Lower leg skin (tissue), 4 donors: Measurements from ENCODE around the gene DIP2B. TPM values are rescaled to one million over a fixed set of nuclear protein-coding genes. Genes with fewer than 3 reads are reported as not detected.
A peak's percentile ranks its signal among the peaks of the same experiment; 100 is the strongest.

Experiments
- DNase-seq, 2 donors: peaks; one replicate each; pipeline ENCODE4 v3.0.0-alpha.2; 2019; ENCODE audit warnings: low spot score in 2 of 2
- H3K4me3 ChIP-seq: fragments of 200-600 bp; sonication (generic); 2 replicates; pipeline ENCODE4 v1.5.1; 2017; ENCODE audit warnings: mild to moderate bottlenecking, low read depth; ENCODE audit not compliant: poor library complexity, severe bottlenecking
- POLR2A ChIP-seq, 2 donors: fragments of 450-650 bp; IDR thresholded peaks; one replicate each; pipeline ENCODE4 v1.6.1; 2016 to 2017; ENCODE audit warnings: antibody characterized with exemption in 2 of 2, mild to moderate bottlenecking in 1 of 2, moderate library complexity in 1 of 2
- WGBS, 2 donors: methylation state at CpG; one replicate each; pipeline ENCODE4 v1.1.5; 2018; 5-methylcytosine and 5-hydroxymethylcytosine counted together
- intact Hi-C: fragments of 100-400 bp; cut with DNase I; formaldehyde crosslinking; loops from one replicate; pipeline ENCODE4 v1.15.0; 2023; ENCODE audit warnings: low total_unique reads
- total RNA-seq, 4 donors: library from RNA; depleted of rRNA; stranded (reverse); fragments of >200 nt; gene quantifications; one replicate each; pipeline ENCODE4 v1.1.0, GENCODE V29; 2016
- TF ChIP-seq, protein P1 (sequence below), 3 donors: fragments of 450-650 bp; IDR thresholded peaks; one replicate each; pipeline ENCODE4 v1.5.1; 2016; ENCODE audit warnings: antibody characterized with exemption in 3 of 3, mild to moderate bottlenecking in 3 of 3, moderate library complexity in 2 of 3

The DIP2B gene
- total RNA-seq, 4 donors from 2014 or later = 56.9 to 104 (median 68.6) TPM

DNA sequence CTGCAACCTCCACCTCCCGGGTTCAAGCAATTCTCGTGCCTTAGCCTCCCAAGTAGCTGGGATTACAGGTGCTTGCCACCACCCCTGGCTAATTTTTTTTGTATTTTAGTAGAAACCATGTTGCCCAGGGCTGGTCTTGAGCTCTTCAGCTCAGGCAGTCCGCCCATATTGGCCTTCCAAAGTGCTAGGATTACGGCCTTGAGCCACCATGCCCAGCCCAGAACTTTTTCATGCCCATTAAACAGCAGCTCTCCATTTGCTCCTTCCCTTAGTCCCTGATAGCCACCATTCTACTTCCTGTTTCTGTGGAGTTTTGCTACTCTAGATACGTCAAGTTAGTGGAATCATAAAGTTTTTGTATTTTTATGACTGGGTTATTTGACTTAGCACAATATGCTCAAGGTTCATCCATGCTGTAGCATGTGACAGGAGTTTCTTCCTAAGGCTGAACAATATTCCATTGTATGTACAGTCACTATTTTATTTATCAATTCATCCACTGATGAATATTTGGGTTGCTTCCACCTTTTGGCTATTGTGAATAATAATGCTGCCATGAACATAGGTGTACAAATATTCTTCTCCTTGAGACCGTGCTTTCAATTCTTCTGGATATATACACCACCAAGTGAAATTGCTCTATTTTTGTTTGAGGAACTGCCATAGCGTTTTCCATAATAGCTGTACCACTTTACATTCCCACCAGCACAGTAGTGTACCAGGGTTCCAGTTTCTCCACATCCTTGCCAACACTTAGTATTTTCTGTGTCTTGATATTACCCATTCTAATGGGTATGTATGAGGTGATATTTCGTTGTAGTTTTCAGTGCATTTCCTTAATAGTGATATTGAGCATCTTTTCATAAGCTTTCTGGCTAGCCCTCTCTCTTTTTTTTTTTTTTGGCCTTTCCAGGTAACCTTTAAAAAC is 274.1 kb downstream of the DIP2B start:
- 88 to 89% methylated on average over 8 of the region's 8 CpGs for WGBS, 2 donors
- peak in 1 of 2 donors; percentile 37 for DNase-seq
- intact Hi-C loops = no loop called here
- TF ChIP-seq POLR2A (IDR thresholded peaks at IDR 0.05) = no peak
- TF ChIP-seq, protein P1, sequence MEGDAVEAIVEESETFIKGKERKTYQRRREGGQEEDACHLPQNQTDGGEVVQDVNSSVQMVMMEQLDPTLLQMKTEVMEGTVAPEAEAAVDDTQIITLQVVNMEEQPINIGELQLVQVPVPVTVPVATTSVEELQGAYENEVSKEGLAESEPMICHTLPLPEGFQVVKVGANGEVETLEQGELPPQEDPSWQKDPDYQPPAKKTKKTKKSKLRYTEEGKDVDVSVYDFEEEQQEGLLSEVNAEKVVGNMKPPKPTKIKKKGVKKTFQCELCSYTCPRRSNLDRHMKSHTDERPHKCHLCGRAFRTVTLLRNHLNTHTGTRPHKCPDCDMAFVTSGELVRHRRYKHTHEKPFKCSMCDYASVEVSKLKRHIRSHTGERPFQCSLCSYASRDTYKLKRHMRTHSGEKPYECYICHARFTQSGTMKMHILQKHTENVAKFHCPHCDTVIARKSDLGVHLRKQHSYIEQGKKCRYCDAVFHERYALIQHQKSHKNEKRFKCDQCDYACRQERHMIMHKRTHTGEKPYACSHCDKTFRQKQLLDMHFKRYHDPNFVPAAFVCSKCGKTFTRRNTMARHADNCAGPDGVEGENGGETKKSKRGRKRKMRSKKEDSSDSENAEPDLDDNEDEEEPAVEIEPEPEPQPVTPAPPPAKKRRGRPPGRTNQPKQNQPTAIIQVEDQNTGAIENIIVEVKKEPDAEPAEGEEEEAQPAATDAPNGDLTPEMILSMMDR (IDR thresholded peaks at IDR 0.05) = no peak
- no peak overlapping the region for H3K4me3 ChIP-seq

DNA sequence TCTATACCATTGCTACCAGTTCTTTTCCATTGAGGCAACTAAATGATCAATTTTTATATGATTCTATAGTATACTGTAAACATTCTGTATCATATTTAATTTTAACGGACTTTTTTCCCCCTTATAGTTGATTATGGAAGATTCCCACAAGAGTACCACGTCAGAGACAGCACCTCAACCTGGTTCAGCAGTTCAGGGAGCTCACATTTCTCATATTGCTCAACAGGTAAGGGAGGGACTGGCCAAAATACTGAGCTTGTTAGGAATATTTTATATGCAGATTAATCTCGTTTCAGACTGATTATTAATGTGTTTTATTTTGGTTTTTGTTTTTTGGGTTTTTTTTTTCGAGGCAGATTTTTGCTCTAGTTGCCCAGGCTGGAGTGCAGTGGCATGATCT is 275.2 kb downstream of the DIP2B start:
- no peak for TF ChIP-seq POLR2A (IDR thresholded peaks at IDR 0.05)
- TF ChIP-seq, protein P1 (IDR thresholded peaks at IDR 0.05) = no peak
- DNase-seq = no peak
- 86 to 90% methylated on average over 4 of the region's 4 CpGs for WGBS, 2 donors
- no peak overlapping the region for H3K4me3 ChIP-seq
- intact Hi-C loops = no loop called here

DNA sequence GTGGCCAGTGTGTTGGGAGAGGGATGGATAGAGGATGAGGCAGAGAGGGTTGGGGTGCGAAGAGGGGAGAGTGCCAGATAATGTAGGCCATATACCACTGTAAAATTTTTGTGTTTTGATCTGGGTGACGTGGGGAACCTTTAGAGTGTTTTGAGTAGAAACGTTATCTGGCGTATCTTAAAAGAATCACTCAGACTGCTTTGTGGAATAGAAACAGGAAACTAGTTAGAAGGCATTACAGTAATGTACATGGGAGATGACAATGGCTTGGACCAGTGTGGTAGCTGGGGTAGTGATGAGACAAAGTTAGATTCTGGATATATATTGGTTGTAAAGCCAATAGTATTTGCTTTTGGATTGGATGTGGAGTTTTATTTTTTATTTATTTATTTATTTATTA is 279.7 kb downstream of the DIP2B start:
- 90 to 94% methylated on average over 4 of the region's 4 CpGs for WGBS, 2 donors
- no peak for TF ChIP-seq POLR2A (IDR thresholded peaks at IDR 0.05)
- TF ChIP-seq, protein P1 (IDR thresholded peaks at IDR 0.05) = no peak
- no peak for DNase-seq
- no peak overlapping the region for H3K4me3 ChIP-seq
- intact Hi-C loops = no loop called here

DNA sequence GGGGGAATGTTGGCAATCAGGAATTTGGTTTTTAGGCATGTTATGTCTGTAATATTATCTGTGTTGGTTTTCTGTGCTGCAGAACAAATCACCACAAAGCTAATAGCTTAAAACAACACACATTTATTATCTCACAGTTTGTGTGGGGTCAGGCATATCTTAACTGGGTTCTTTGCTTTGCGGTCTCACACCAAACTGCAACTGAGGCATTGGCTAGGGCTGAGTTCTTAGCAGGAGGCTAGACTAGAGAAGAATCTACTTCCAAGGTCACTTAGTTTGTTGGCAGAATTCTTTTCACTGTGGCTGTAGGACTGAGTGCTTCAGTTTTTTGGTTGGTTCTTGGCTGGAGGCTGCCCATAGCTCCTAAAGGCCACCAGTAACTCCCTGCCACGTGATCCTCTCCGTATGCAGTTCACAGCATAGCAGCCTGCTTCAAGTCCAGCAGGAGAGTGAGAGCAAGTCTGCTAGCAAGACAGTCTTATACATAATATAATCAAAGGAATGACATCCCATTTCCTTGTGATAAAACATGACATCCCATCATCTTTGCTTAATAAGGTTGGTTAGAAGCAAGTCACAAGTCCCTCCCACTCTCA is 280.7 kb downstream of the DIP2B start:
- TF ChIP-seq, protein P1 (IDR thresholded peaks at IDR 0.05) = no peak
- TF ChIP-seq POLR2A (IDR thresholded peaks at IDR 0.05) = no peak
- DNase-seq = no peak
- no peak overlapping the region for H3K4me3 ChIP-seq
- intact Hi-C loops = no loop called here
- WGBS, 2 donors = 97 to 100% methylated on average over 3 of the region's 3 CpGs

DNA sequence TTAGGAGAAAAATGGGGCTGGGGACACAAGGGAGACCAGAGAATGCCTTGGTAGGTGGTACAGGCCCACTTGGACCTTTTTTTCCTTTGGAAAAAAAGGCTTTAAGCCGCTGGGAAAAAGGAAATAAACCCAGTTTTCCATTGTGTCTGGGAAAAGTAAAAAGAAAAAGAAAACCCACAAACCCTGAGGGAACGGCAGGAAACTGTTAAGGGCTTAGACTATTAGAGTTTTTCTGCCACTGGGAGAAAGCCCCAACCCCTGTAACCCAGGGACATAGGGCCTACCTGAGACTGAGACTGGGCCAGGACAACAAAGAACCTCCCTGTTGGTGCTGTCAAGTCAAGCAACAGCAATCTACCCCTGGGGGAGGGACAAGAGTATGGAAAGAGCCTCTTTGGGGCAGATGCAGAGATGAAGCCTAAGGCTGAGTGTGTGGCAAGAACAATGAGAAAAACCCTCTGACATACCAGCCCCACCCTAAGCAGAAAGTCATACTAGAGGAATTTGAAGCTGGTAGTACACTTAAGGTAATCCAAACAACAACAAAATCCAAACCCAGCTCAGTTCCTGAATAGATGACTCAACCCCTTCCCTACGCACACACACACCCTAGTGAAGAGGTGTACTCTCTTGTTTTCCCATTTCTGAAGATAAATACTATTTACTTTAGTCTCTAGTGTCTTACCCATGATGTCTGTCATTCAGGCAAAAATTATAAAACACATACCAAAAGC is 281.9 kb downstream of the DIP2B start:
- peak in 1 of 2 donors; percentile 20 for DNase-seq
- WGBS, 2 donors = 64 to 73% methylated on average over 3 of the region's 3 CpGs
- intact Hi-C loops = no loop called here
- TF ChIP-seq, protein P1 (IDR thresholded peaks at IDR 0.05) = no peak
- no peak for TF ChIP-seq POLR2A (IDR thresholded peaks at IDR 0.05)
- H3K4me3 ChIP-seq = no peak overlapping the region
